ENCODE measurements around the gene WDR59. TPM values are rescaled to one million over a fixed set of nuclear protein-coding genes. Genes with fewer than 3 reads are reported as not detected.

WDR59 gene
- total RNA-seq, 4 donors from 2014 or later, result 29.2 to 61.4 (median 45.6) TPM

GRCh38 chr16:74898659-74899058 lies 86.3 kb downstream of the WDR59 start:
- no peaks in the 10 kb centered on the region for H3K4me1 ChIP-seq
- H3K36me3 ChIP-seq, result peaks cover 0 to 71% (median 0%) of the 10 kb centered on the region in 3 donors
- no peaks in the 10 kb centered on the region for H3K9me3 ChIP-seq
- TF ChIP-seq, protein P1, sequence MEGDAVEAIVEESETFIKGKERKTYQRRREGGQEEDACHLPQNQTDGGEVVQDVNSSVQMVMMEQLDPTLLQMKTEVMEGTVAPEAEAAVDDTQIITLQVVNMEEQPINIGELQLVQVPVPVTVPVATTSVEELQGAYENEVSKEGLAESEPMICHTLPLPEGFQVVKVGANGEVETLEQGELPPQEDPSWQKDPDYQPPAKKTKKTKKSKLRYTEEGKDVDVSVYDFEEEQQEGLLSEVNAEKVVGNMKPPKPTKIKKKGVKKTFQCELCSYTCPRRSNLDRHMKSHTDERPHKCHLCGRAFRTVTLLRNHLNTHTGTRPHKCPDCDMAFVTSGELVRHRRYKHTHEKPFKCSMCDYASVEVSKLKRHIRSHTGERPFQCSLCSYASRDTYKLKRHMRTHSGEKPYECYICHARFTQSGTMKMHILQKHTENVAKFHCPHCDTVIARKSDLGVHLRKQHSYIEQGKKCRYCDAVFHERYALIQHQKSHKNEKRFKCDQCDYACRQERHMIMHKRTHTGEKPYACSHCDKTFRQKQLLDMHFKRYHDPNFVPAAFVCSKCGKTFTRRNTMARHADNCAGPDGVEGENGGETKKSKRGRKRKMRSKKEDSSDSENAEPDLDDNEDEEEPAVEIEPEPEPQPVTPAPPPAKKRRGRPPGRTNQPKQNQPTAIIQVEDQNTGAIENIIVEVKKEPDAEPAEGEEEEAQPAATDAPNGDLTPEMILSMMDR (IDR thresholded peaks at IDR 0.05), result no peak
- TF ChIP-seq EP300 (IDR thresholded peaks at IDR 0.05) (no peak), POLR2A (IDR thresholded peaks at IDR 0.05) (no peak)
- no peak overlapping the region for H3K4me3 ChIP-seq
- H3K27ac ChIP-seq, result no peak overlapping the region
- H3K27me3 ChIP-seq, result no peaks in the 10 kb centered on the region
- WGBS, 2 donors, result 91 to 92% methylated on average over 8 of the region's 8 CpGs
- no peak for DNase-seq (ENCODE audit: low spot score in 2 of 2)

GRCh38 chr16:74896389-74897370 lies 88.2 kb downstream of the WDR59 start:
- Histone ChIP-seq H3K27ac (no peak overlapping the region), H3K36me3 (peaks cover 0 to 71% (median 0%) of the 10 kb centered on the region in 3 donors), H3K27me3 (no peaks in the 10 kb centered on the region), H3K9me3 (no peaks in the 10 kb centered on the region), H3K4me3 (no peak overlapping the region), H3K4me1 (no peaks in the 10 kb centered on the region)
- no peak for DNase-seq (ENCODE audit: low spot score in 2 of 2)
- WGBS, 2 donors, result 90 to 91% methylated on average over 14 of the region's 14 CpGs
- TF ChIP-seq POLR2A (IDR thresholded peaks at IDR 0.05), result no peak
- no peak for TF ChIP-seq EP300 (IDR thresholded peaks at IDR 0.05)
- TF ChIP-seq, protein P1 (IDR thresholded peaks at IDR 0.05), result no peak

DNA sequence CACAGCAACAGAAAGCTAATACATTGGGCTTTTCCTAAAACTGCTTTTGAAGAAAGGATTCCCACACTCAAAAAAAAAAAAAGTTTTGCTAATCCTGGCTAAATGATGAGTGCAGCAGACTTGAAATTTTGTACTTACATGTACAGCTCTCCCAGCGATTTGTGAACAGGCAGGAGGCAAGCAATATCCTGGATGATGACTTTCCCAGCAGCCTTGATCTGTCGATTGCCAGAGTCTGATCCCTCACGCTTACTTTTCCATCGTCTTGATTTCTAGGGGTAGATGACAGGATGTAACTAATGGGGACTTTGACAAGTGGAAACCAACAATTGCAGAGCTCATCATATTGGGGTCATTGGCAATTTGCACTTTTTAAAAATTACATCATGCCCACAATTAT lies 91.4 kb downstream of the WDR59 start:
- no peak for DNase-seq (ENCODE audit: low spot score in 2 of 2)
- TF ChIP-seq, protein P1 (IDR thresholded peaks at IDR 0.05), result no peak
- TF ChIP-seq EP300 (IDR thresholded peaks at IDR 0.05) (no peak), POLR2A (IDR thresholded peaks at IDR 0.05) (no peak)
- no peaks in the 10 kb centered on the region for H3K9me3 ChIP-seq
- 72 to 85% methylated on average over 4 of the region's 4 CpGs for WGBS, 2 donors
- no peaks in the 10 kb centered on the region for H3K27me3 ChIP-seq
- H3K27ac ChIP-seq, result no peak overlapping the region
- no peak overlapping the region for H3K4me3 ChIP-seq
- H3K36me3 ChIP-seq, result peaks cover 0 to 75% (median 11%) of the 10 kb centered on the region in 3 donors
- no peaks in the 10 kb centered on the region for H3K4me1 ChIP-seq

DNA sequence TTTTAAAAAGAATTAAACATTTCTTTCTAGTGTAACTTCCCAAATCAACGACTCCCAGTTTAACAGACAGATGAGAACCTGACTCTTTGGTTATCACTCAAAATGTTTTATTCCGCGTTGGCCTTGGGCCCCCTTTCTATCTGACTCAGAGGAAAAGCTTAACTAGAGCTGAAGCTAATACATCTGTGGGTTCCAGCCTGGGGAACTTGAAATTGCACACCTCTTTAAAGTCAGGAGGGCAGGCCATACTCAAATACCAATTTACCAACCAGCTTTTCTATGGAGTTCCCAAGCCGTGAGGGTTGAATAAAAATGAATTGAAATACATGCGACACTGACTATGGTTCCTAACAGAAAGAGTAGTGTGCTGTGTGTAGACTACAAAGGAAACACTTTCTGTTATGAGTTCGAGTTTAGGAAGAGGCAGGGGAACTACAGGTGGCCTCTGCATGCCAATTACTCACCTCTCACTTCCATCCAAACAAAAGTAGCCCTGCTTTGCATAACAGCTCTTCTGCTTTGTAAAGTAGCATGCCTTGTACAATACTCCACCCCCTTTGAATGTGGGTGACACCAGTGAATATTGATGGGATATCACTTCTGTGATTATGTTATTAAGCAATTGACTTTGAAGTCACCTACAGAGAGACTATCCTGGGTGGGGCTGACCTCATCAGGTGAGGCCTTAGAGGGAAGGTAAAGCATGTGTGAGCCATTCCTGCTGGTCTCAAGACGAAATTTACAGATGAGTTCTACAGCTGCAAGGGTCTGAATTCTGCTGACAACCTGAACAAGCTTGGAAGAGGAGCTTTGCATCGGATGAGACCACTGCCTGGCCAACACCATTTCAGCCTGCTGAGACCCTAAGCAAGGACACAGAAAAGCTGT lies 92.1 kb downstream of the WDR59 start:
- Histone ChIP-seq H3K27me3 (no peaks in the 10 kb centered on the region), H3K27ac (no peak overlapping the region), H3K9me3 (no peaks in the 10 kb centered on the region), H3K4me3 (no peak overlapping the region), H3K4me1 (no peaks in the 10 kb centered on the region), H3K36me3 (peaks cover 0 to 75% (median 11%) of the 10 kb centered on the region in 3 donors)
- no peak for DNase-seq (ENCODE audit: low spot score in 2 of 2)
- TF ChIP-seq, protein P1 (IDR thresholded peaks at IDR 0.05), result no peak
- TF ChIP-seq POLR2A (IDR thresholded peaks at IDR 0.05) (no peak), EP300 (IDR thresholded peaks at IDR 0.05) (no peak)
- WGBS, 2 donors, result 81 to 91% methylated on average over 8 of the region's 8 CpGs

Data from tibial nerve (tissue), 4 donors.